Kidney (tissue), 14 donors: Measurements from ENCODE around the gene ENOX1. TPM values are rescaled to one million over a fixed set of nuclear protein-coding genes. Genes with fewer than 3 reads are reported as not detected.

Experiments
- DNase-seq, 5 donors: peaks; one replicate each; pipeline ENCODE4 v3.0.0-alpha.2; 2013 to 2020
- FAIRE-seq: peaks from 2 replicates; lab custom pipeline; 2012; peaks lifted over from hg19 to GRCh38; lab: Jason Lieb, UNC
- H3K27ac ChIP-seq, 2 donors: one replicate each; pipeline ENCODE4 v1.7.0; 2013; ENCODE audit warnings: low read depth in 2 of 2, low read length in 2 of 2, inconsistent platforms in 1 of 2
- H3K27me3 ChIP-seq: one replicate; pipeline ENCODE4 v1.7.1; 2013; ENCODE audit warnings: low read length, inconsistent platforms; ENCODE audit not compliant: control insufficient read depth, insufficient read depth
- H3K36me3 ChIP-seq, 3 donors: one replicate each; pipeline versions ENCODE4 v1.7.0 to v1.7.1; 2013; ENCODE audit warnings: low read length in 3 of 3, control low read depth in 1 of 3, inconsistent platforms in 1 of 3; ENCODE audit not compliant: insufficient read depth in 3 of 3, control insufficient read depth in 2 of 3
- H3K4me1 ChIP-seq, 3 donors: one replicate each; pipeline versions ENCODE4 v1.7.0 to v1.7.1; 2013; ENCODE audit warnings: low read length in 3 of 3, inconsistent platforms in 1 of 3, low read depth in 1 of 3; ENCODE audit not compliant: control insufficient read depth in 2 of 3, insufficient read depth in 2 of 3
- H3K4me3 ChIP-seq, 3 donors: one replicate each; pipeline versions ENCODE4 v1.7.0 to v1.8.1; 2013; ENCODE audit warnings: low read length in 3 of 3, control low read depth in 1 of 3, inconsistent platforms in 1 of 3
- H3K9ac ChIP-seq, 3 donors: one replicate each; pipeline versions ENCODE4 v1.7.0 to v1.7.1; 2013; ENCODE audit warnings: low read length in 3 of 3, control low read depth in 1 of 3, inconsistent platforms in 1 of 3
- H3K9me3 ChIP-seq, 3 donors: one replicate each; pipeline versions ENCODE4 v1.7.0 to v1.7.1; 2013; ENCODE audit warnings: low read length in 3 of 3, control low read depth in 1 of 3, inconsistent platforms in 1 of 3; ENCODE audit not compliant: control insufficient read depth in 2 of 3, insufficient read depth in 1 of 3
- CTCF ChIP-seq: IDR thresholded peaks from 3 replicates; pipeline ENCODE4 v1.5.1; 2012; ENCODE audit warnings: mild to moderate bottlenecking, moderate library complexity, borderline replicate concordance; ENCODE audit not compliant: insufficient read depth; ENCODE audit errors: extremely low read depth
- intact Hi-C: fragments of 100-400 bp; cut with DNase I; formaldehyde crosslinking; loops from one replicate; pipeline ENCODE4 v1.11.1; 2022
- polyA plus RNA-seq: library from polyadenylated mRNA; stranded (reverse); fragments of 350-450 nt; fragmentation: Illumina TruSeq; extraction: RNeasy Lipid Tissue Mini Kit (QIAGEN cat#74804); gene quantifications from one replicate; pipeline ENCODE4 v1.2.3, GENCODE V29; 2014; ENCODE audit warnings: low read depth, low replicate concordance; ENCODE audit not compliant: insufficient read depth
- total RNA-seq: library from RNA; stranded (reverse); fragmentation: NEBNext Ultra II Directional; extraction: Animal tissue kit (Norgen Biotek cat#: 25700); gene quantifications from one replicate; pipeline ENCODE4 v1.2.1, GENCODE V29; 2021
- donor health status: control.
- donor health status: control.
- donor health status: control.
- donor health status: control.
- donor health status: control.
- donor health status: DM: yes; HTN: yes; CAD: no.
- donor health status: Normal renal cell carcinoma (clear cell type).

ENOX1 gene
- total and polyA plus RNA-seq, 2 donors from 2014 or later, result 4.9 to 6.8 TPM

GRCh38 chr13:43799191-43799590 is 12.4 kb upstream of the ENOX1 start:
- Histone ChIP-seq H3K9ac (no peak overlapping the region), H3K4me3 (no peak overlapping the region)
- FAIRE-seq, result no peak

DNA sequence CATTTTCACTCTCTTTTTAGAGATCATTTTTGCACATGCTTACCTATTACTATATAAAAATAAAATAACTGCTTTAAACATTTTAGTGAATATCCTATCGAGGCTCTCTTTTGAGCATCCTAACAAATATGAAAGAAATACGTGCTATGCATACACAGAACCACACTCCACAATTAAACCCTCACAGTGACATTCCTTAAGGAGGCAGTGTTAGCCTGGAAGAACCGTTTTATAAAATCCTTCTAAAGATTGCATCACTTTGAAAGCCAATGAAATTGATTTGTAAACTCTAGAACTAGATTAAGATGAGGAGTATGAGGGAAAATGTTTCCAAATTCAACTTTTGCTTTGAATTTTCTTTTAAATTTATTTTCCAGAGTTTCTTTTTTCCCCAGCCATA is 11.1 kb upstream of the ENOX1 start:
- H3K36me3 ChIP-seq, result no peaks in the 10 kb centered on the region
- no peak for TF ChIP-seq CTCF
- no peak for FAIRE-seq

More at GRCh38 chr13:43799191-43799590, 12.4 kb upstream of the ENOX1 start:
- TF ChIP-seq CTCF, result no peak
- Histone ChIP-seq H3K9me3 (no peaks in the 10 kb centered on the region), H3K4me1 (no peaks in the 10 kb centered on the region), H3K36me3 (no peaks in the 10 kb centered on the region), H3K27me3 (no peaks in the 10 kb centered on the region), H3K27ac (no peak overlapping the region)
- DNase-seq, result no peak
- intact Hi-C loops, result no loop called here

DNA sequence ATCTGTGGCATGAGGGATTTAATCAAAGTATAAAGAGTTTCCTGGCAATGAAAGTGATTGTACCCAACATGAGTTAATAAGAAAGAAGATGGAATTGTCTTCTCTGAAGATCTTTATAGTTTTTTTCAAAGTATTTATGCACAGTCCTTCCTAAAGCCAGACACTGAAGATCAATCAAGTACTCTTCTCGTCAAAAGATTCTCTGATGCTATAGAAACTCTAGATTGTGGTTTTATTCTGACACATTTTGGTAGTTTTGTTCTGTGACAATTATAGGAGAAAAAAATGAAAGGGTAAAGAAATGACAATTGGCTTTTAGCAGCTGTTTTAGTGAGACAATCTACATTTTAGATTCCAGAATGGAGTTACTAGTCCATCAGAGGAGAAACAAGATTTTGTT is 10.4 kb upstream of the ENOX1 start:
- Histone ChIP-seq H3K27me3 (no peaks in the 10 kb centered on the region), H3K27ac (no peak overlapping the region), H3K36me3 (no peaks in the 10 kb centered on the region), H3K9ac (no peak overlapping the region), H3K4me1 (no peaks in the 10 kb centered on the region), H3K9me3 (no peaks in the 10 kb centered on the region), H3K4me3 (no peak overlapping the region)
- no peak for TF ChIP-seq CTCF
- DNase-seq (no peak), FAIRE-seq (no peak)
- intact Hi-C loops, result no loop called here

More for the DNA sequence above, 11.1 kb upstream of the ENOX1 start:
- no peaks in the 10 kb centered on the region for H3K9me3 ChIP-seq
- no peak overlapping the region for H3K27ac ChIP-seq
- DNase-seq, result no peak
- no peaks in the 10 kb centered on the region for H3K4me1 ChIP-seq
- H3K4me3 ChIP-seq, result no peak overlapping the region
- no peak overlapping the region for H3K9ac ChIP-seq
- intact Hi-C loops, result no loop called here
- no peaks in the 10 kb centered on the region for H3K27me3 ChIP-seq

- no peak for FAIRE-seq
- Histone ChIP-seq H3K4me1 (no peaks in the 10 kb centered on the region), H3K27me3 (no peaks in the 10 kb centered on the region), H3K9ac (no peak overlapping the region), H3K9me3 (no peaks in the 10 kb centered on the region), H3K27ac (no peak overlapping the region), H3K36me3 (no peaks in the 10 kb centered on the region), H3K4me3 (no peak overlapping the region)
- TF ChIP-seq CTCF, result no peak
- intact Hi-C loops, result no loop called here
- no peak for DNase-seq
Observed at GRCh38 chr13:43794416-43794815, 7.6 kb upstream of the ENOX1 start.
